GM11168 (cell line): ENCODE measurements around the gene CLCN2.

Experiments
- in situ Hi-C: fragments of 300-500 bp; cut with MboI; formaldehyde crosslinking; loops from one replicate; pipeline ENCODE4 v1.12.0; 2022; ENCODE audit warnings: low sequenced_read_pairs; ENCODE audit not compliant: unreplicated experiment

CLCN2 gene

GRCh38 chr3:184381261-184382224, 20.1 kb upstream of the CLCN2 start:
- in situ Hi-C loops: no loop called here

- in situ Hi-C loops: no loop called here
Measured at GRCh38 chr3:184380627-184381260, 19.3 kb upstream of the CLCN2 start.

GRCh38 chr3:184380185-184380626, 18.8 kb upstream of the CLCN2 start:
- in situ Hi-C loops: no loop called here

- in situ Hi-C loops: no loop called here
Measured at GRCh38 chr3:184379358-184380184, 18.2 kb upstream of the CLCN2 start, which contains the start of gene CHRD. Gene CHRD (plus strand): TSS chr3:184380054. CDS start chr3:184380319, 265 bp downstream.

- in situ Hi-C loops: no loop called here
Measured at GRCh38 chr3:184378651-184379357, 17.4 kb upstream of the CLCN2 start.

GRCh38 chr3:184377882-184378445, 16.6 kb upstream of the CLCN2 start, which contains the start of gene THPO:
Gene THPO (minus strand): TSS chr3:184378207. CDS start chr3:184376259, 1,948 bp downstream.
- in situ Hi-C loops: no loop called here

GRCh38 chr3:184377374-184377773, 16.0 kb upstream of the CLCN2 start:
- in situ Hi-C loops: no loop called here

GRCh38 chr3:184375747-184376461, 14.5 kb upstream of the CLCN2 start:
- in situ Hi-C loops: no loop called here

GRCh38 chr3:184373422-184373821, 12.0 kb upstream of the CLCN2 start:
- in situ Hi-C loops: no loop called here

- in situ Hi-C loops: no loop called here
Measured at GRCh38 chr3:184372911-184373310, 11.5 kb upstream of the CLCN2 start.

- in situ Hi-C loops: no loop called here
Measured at GRCh38 chr3:184372296-184372821, 11.0 kb upstream of the CLCN2 start.

GRCh38 chr3:184371570-184372018, 10.2 kb upstream of the CLCN2 start:
- in situ Hi-C loops: no loop called here

- in situ Hi-C loops: no loop called here
Measured at GRCh38 chr3:184368586-184369183, 7.3 kb upstream of the CLCN2 start.

- in situ Hi-C loops: no loop called here
Measured at GRCh38 chr3:184368116-184368515, 6.7 kb upstream of the CLCN2 start.

- in situ Hi-C loops: no loop called here
Measured at GRCh38 chr3:184366619-184367289, 5.3 kb upstream of the CLCN2 start.

- in situ Hi-C loops: no loop called here
Measured at GRCh38 chr3:184362668-184363546, 1.5 kb upstream of the CLCN2 start.
